Measurements from ENCODE around the gene ZNF883. TPM values are rescaled to one million over a fixed set of nuclear protein-coding genes. Genes with fewer than 3 reads are reported as not detected.

ZNF883 gene
- total and polyA plus RNA-seq, 8 donors: 0.32 to 3.4 (median 1.4) TPM

GRCh38 chr9:112911736-112912135 lies 100.3 kb downstream of the ZNF883 start:
- Histone ChIP-seq H3K4me3 (no peak overlapping the region), H3K9me3 (no peaks in the 10 kb centered on the region), H3K27ac (no peak overlapping the region), H3K36me3 (no peaks in the 10 kb centered on the region), H3K4me1 (no peaks in the 10 kb centered on the region), H3K27me3 (no peaks in the 10 kb centered on the region)
- WGBS, 2 donors: 75 to 76% methylated on average over 2 of the region's 2 CpGs
- no peak for FAIRE-seq
- no peak for ATAC-seq
- intact Hi-C loops (cut with DNase I): no loop called here
- no peak for DNase-seq
- TF ChIP-seq, protein P1, sequence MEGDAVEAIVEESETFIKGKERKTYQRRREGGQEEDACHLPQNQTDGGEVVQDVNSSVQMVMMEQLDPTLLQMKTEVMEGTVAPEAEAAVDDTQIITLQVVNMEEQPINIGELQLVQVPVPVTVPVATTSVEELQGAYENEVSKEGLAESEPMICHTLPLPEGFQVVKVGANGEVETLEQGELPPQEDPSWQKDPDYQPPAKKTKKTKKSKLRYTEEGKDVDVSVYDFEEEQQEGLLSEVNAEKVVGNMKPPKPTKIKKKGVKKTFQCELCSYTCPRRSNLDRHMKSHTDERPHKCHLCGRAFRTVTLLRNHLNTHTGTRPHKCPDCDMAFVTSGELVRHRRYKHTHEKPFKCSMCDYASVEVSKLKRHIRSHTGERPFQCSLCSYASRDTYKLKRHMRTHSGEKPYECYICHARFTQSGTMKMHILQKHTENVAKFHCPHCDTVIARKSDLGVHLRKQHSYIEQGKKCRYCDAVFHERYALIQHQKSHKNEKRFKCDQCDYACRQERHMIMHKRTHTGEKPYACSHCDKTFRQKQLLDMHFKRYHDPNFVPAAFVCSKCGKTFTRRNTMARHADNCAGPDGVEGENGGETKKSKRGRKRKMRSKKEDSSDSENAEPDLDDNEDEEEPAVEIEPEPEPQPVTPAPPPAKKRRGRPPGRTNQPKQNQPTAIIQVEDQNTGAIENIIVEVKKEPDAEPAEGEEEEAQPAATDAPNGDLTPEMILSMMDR (IDR thresholded peaks at IDR 0.05): no peak

Other genes with a start within 250 kb of the ZNF883 start
- under 1 TPM in 2 of 6 donors, not detected in 4; 0.18 to 0.37 TPM for gene SLC46A2, start 121.3 kb downstream of the ZNF883 start, total RNA-seq
- not detected for gene SLC46A2, start 121.3 kb downstream of the ZNF883 start, polyA plus RNA-seq
- 1 to 10 TPM in 5 of 6 donors, under 1 TPM in 1; 0.76 to 1.5 (median 1.2) TPM for gene ZFP37, start 44.5 kb upstream of the ZNF883 start, total RNA-seq
- gene ZFP37, start 44.5 kb upstream of the ZNF883 start, polyA plus RNA-seq: 1 to 10 TPM in 1 of 2 donors, under 1 TPM in 1; 0.34 to 1.6 TPM
- 10 to 100 TPM in 2 of 6 donors, 1 to 10 TPM in 4; 8.4 to 11.9 (median 9.0) TPM for gene SLC31A2, start 138.8 kb upstream of the ZNF883 start, total RNA-seq
- 1 to 10 TPM; 5.3 to 5.5 TPM for gene SLC31A2, start 138.8 kb upstream of the ZNF883 start, polyA plus RNA-seq
- gene FKBP15, start 209.1 kb upstream of the ZNF883 start, total RNA-seq: 10 to 100 TPM in 4 of 6 donors, 1 to 10 TPM in 2; 8.6 to 16.5 (median 10.6) TPM
- gene FKBP15, start 209.1 kb upstream of the ZNF883 start, polyA plus RNA-seq: 1 to 10 TPM; 7.5 to 10.0 TPM
- 10 to 100 TPM in 4 of 6 donors, 1 to 10 TPM in 2; 7.6 to 16.1 (median 12.8) TPM for gene SLC31A1, start 209.4 kb upstream of the ZNF883 start, total RNA-seq
- 1 to 10 TPM; 2.5 to 6.7 TPM for gene SLC31A1, start 209.4 kb upstream of the ZNF883 start, polyA plus RNA-seq